IMR-90 (cell line): ENCODE results near the gene PPM1H. TPM values are rescaled to one million over a fixed set of nuclear protein-coding genes. Genes with fewer than 3 reads are reported as not detected.

Experiments
- ATAC-seq: fragments of 200-7000 bp; cut with Tn5 transposase; 2 replicates; pipeline ENCODE4 v1.9.1; 2020; ENCODE audit warnings: low read depth, mild to moderate bottlenecking, moderate library complexity
- BruUV-seq: library from RNA; stranded (reverse); fragments of 400-500 nt; replicated peaks from 2 replicates; lab custom pipeline; 2021; lab: Mats Ljungman, UMichigan
- CTCF ChIA-PET: fragments of 300-600 bp; formaldehyde crosslinking; extraction: SDS; loops from one replicate; lab custom pipeline; 2021; ENCODE audit warnings: antibody characterized with exemption; lab: Yijun Ruan, JAX
- POLR2A ChIA-PET: fragments of 300-600 bp; sonication (Branson Sonifier 250); formaldehyde crosslinking; loops from one replicate; lab custom pipeline; 2022; ENCODE audit warnings: antibody characterized with exemption; ENCODE audit not compliant: unreplicated experiment; lab: Charles Lee
- DNase-seq: peaks from one replicate; pipeline ENCODE4 v3.0.0; 2013
- H2AFZ ChIP-seq: replicated peaks from 2 replicates; pipeline ENCODE3; 2013; ENCODE audit warnings: low read length, mild to moderate bottlenecking; ENCODE audit not compliant: poor library complexity
- H2AK5ac ChIP-seq: 2 replicates; pipeline ENCODE4 v1.6.1; 2013; ENCODE audit warnings: low read depth, low read length, inconsistent platforms
- H2AK9ac ChIP-seq: replicated peaks from 2 replicates; pipeline ENCODE3; 2013; ENCODE audit warnings: mild to moderate bottlenecking, low read depth, low read length, moderate library complexity; ENCODE audit not compliant: poor library complexity
- H2BK120ac ChIP-seq: 2 replicates; pipeline ENCODE4 v1.6.1; 2013; ENCODE audit warnings: low read depth, low read length, inconsistent platforms
- H2BK15ac ChIP-seq: 3 replicates; pipeline ENCODE4 v1.6.1; 2013; ENCODE audit warnings: low read depth, low read length, inconsistent platforms
- H2BK20ac ChIP-seq: 2 replicates; pipeline ENCODE4 v1.6.1; 2013; ENCODE audit warnings: low read depth, mild to moderate bottlenecking, inconsistent platforms, low read length, moderate library complexity
- H2BK5ac ChIP-seq: 2 replicates; pipeline ENCODE4 v1.6.1; 2013; ENCODE audit warnings: mild to moderate bottlenecking, low read depth, low read length, inconsistent platforms; ENCODE audit not compliant: poor library complexity, severe bottlenecking
- H3K14ac ChIP-seq: replicated peaks from 2 replicates; pipeline ENCODE4 v1.6.1; 2013; ENCODE audit warnings: low read depth, low read length, inconsistent platforms
- H3K18ac ChIP-seq: 2 replicates; pipeline ENCODE4 v1.6.1; 2013; ENCODE audit warnings: low read depth, low read length, control low read depth
- H3K23ac ChIP-seq: 2 replicates; pipeline ENCODE4 v1.6.1; 2013; ENCODE audit warnings: low read depth, low read length, inconsistent platforms
- H3K27ac ChIP-seq: 2 replicates; pipeline ENCODE4 v1.5.1; 2013; ENCODE audit warnings: mild to moderate bottlenecking, control low read depth, low read length; ENCODE audit not compliant: insufficient read depth
- H3K27me3 ChIP-seq: 2 replicates; pipeline ENCODE4 v1.6.1; 2013; ENCODE audit warnings: low read length; ENCODE audit not compliant: control insufficient read depth, insufficient read depth
- H3K36me3 ChIP-seq: 2 replicates; pipeline ENCODE4 v1.6.1; 2013; ENCODE audit warnings: low read length, mixed read lengths; ENCODE audit not compliant: control insufficient read depth, insufficient read depth
- H3K4ac ChIP-seq: 2 replicates; pipeline ENCODE4 v1.6.1; 2013; ENCODE audit warnings: low read depth, low read length, inconsistent platforms
- H3K4me1 ChIP-seq: 2 replicates; pipeline ENCODE4 v1.6.1; 2013; ENCODE audit warnings: low read length, mixed read lengths; ENCODE audit not compliant: control insufficient read depth, insufficient read depth
- H3K4me2 ChIP-seq: 2 replicates; pipeline ENCODE4 v1.6.1; 2013; ENCODE audit warnings: low read depth, mild to moderate bottlenecking, control low read depth, low read length, moderate library complexity
- H3K4me3 ChIP-seq: 2 replicates; pipeline ENCODE4 v1.5.1; 2013; ENCODE audit warnings: low read depth, mild to moderate bottlenecking, control low read depth, low read length, moderate library complexity; ENCODE audit not compliant: insufficient read depth
- H3K56ac ChIP-seq: 2 replicates; pipeline ENCODE4 v1.6.1; 2013; ENCODE audit warnings: low read length, inconsistent platforms; ENCODE audit not compliant: insufficient read depth; ENCODE audit errors: extremely low read depth
- H3K79me1 ChIP-seq, 2 experiments: 2 replicates each; pipeline ENCODE4 v1.6.1; 2013; ENCODE audit warnings: low read length in 2 of 2, inconsistent platforms in 1 of 2, low read depth in 1 of 2
- H3K9ac ChIP-seq: 2 replicates; pipeline ENCODE4 v1.6.1; 2013; ENCODE audit warnings: low read depth, low read length, control low read depth
- H3K9me1 ChIP-seq: 2 replicates; pipeline ENCODE4 v1.6.1; 2013; ENCODE audit warnings: low read length, inconsistent platforms; ENCODE audit not compliant: insufficient read depth
- H3K9me3 ChIP-seq: 2 replicates; pipeline ENCODE4 v1.6.1; 2013; ENCODE audit warnings: low read length; ENCODE audit not compliant: control insufficient read depth, insufficient read depth
- H4K20me1 ChIP-seq: 2 replicates; pipeline ENCODE4 v1.6.1; 2013; ENCODE audit warnings: low read length, inconsistent platforms; ENCODE audit not compliant: insufficient read depth
- H4K5ac ChIP-seq: 2 replicates; pipeline ENCODE4 v1.6.1; 2013; ENCODE audit warnings: mild to moderate bottlenecking, low read depth, low read length, control low read depth
- H4K8ac ChIP-seq, 2 experiments: 2 replicates each; pipeline ENCODE4 v1.6.1; 2013; ENCODE audit warnings: low read depth in 2 of 2, low read length in 2 of 2, control low read depth in 1 of 2, inconsistent platforms in 1 of 2
- H4K91ac ChIP-seq: 2 replicates; pipeline ENCODE4 v1.6.1; 2013; ENCODE audit warnings: low read depth, low read length, inconsistent platforms; ENCODE audit not compliant: insufficient read depth
- BHLHE40 ChIP-seq: fragments of 150-350 bp; IDR thresholded peaks from 2 replicates; pipeline ENCODE4 v1.6.1; 2016; ENCODE audit warnings: mild to moderate bottlenecking, low read depth, low read length
- CEBPB ChIP-seq: IDR thresholded peaks from 2 replicates; pipeline ENCODE4 v1.6.1; 2012; ENCODE audit warnings: low read depth, low read length, improper control_type of control experiment
- MAFK ChIP-seq: IDR thresholded peaks from 2 replicates; pipeline ENCODE4 v1.6.1; 2012; ENCODE audit warnings: low read depth, low read length, improper control_type of control experiment
- SMC3 ChIP-seq: fragments of 150-350 bp; IDR thresholded peaks from 2 replicates; pipeline ENCODE4 v1.6.1; 2016; ENCODE audit warnings: low read depth, mild to moderate bottlenecking, antibody characterized with exemption, low read length, moderate library complexity
- WGBS, 2 experiments: methylation state at CpG; one replicate each; pipeline versions ENCODE4 v1.1.5 to v1.1.7; 2013; ENCODE audit warnings: missing lambda C conversion rate in 2 of 2; ENCODE audit not compliant: insufficient read length in 1 of 2; ENCODE audit errors: extremely low coverage in 2 of 2; 5-methylcytosine and 5-hydroxymethylcytosine counted together
- dilution Hi-C: fragments of 300-500 bp; cut with HindIII; formaldehyde crosslinking; loops from one replicate; pipeline ENCODE4 v1.14.3; 2018; ENCODE audit warnings: low sequenced_read_pairs; ENCODE audit not compliant: unreplicated experiment
- in situ Hi-C: fragments of 300-500 bp; cut with MboI; formaldehyde crosslinking; loops from 3 replicates; pipeline ENCODE4 v1.14.3; 2019; ENCODE audit warnings: low sequenced_read_pairs, inconsistent platforms, mixed read lengths
- intact Hi-C: fragments of 100-400 bp; cut with micrococcal nuclease; formaldehyde crosslinking; loops from 2 replicates; pipeline ENCODE4 v1.10.0; 2022
- polyA plus RNA-seq, 3 experiments: library from polyadenylated mRNA; depleted of rRNA; stranded (reverse); fragments of >200 nt; gene quantifications; 2 replicates each; pipeline ENCODE4 v1.2.3, GENCODE V29; 2012; ENCODE audit warnings: low replicate concordance in 1 of 3
- total RNA-seq: library from RNA; depleted of rRNA; stranded (reverse); fragments of >200 nt; gene quantifications from 2 replicates; pipeline ENCODE4 v1.2.3, GENCODE V29; 2012
- TF ChIP-seq, protein P1 (sequence below): fragments of 150-350 bp; IDR thresholded peaks from 2 replicates; pipeline ENCODE4 v1.6.1; 2016; ENCODE audit warnings: low read depth, mild to moderate bottlenecking, low read length, moderate library complexity, borderline replicate concordance

PPM1H gene
- total and polyA plus RNA-seq, 2 of the 4 experiments (the other 2 are of a cell fraction) = 0.14 to 0.18 TPM

GRCh38 chr12:62913380-62913779, 21.6 kb downstream of the PPM1H start:
- Histone ChIP-seq H2AK5ac (no peak overlapping the region), H3K9me3 (no peaks in the 10 kb centered on the region; the same call in 1 of the 2 replicates), H2BK120ac (no peak overlapping the region), H3K9ac (no peak overlapping the region), H3K56ac (no peak overlapping the region), H4K8ac (no peak overlapping the region), H2BK5ac (no peak overlapping the region), H3K36me3 (no peaks in the 10 kb centered on the region), H2BK15ac (no peak overlapping the region), H3K79me1 (no peaks in the 10 kb centered on the region), H4K91ac (no peak overlapping the region), H2AFZ (no peak overlapping the region), H3K9me1 (no peaks in the 10 kb centered on the region; the same call in 1 of the 2 replicates), H3K4me2 (no peak overlapping the region), H3K18ac (no peak overlapping the region), H3K4ac (no peak overlapping the region), H3K4me1 (no peaks in the 10 kb centered on the region), H3K23ac (no peak overlapping the region), H3K27me3 (peaks cover 21% of the 10 kb centered on the region), H4K5ac (no peak overlapping the region), H4K20me1 (no peaks in the 10 kb centered on the region), H3K14ac (no peak overlapping the region), H2AK9ac (no peak overlapping the region), H2BK20ac (no peak overlapping the region), H3K4me3 (no peak overlapping the region), H3K27ac (no peak overlapping the region)
- ATAC-seq (no peak), DNase-seq (no peak)
- TF ChIP-seq SMC3 (no peak), CEBPB (no peak), MAFK (no peak), BHLHE40 (no peak)
- TF ChIP-seq, protein P1, sequence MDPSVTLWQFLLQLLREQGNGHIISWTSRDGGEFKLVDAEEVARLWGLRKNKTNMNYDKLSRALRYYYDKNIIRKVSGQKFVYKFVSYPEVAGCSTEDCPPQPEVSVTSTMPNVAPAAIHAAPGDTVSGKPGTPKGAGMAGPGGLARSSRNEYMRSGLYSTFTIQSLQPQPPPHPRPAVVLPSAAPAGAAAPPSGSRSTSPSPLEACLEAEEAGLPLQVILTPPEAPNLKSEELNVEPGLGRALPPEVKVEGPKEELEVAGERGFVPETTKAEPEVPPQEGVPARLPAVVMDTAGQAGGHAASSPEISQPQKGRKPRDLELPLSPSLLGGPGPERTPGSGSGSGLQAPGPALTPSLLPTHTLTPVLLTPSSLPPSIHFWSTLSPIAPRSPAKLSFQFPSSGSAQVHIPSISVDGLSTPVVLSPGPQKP = no peak
- ChIA-PET POLR2A (no interaction called here), CTCF (no interaction called here)
- in situ Hi-C loops = no loop called here
- dilution Hi-C loops = no loop called here
- WGBS, 2 experiments = 92% methylated on average over 2 of the region's 6 CpGs; no CpG with 5 or more reads in 1 of the 2 experiments
- intact Hi-C loops = no loop called here
- no TSS peak for BruUV-seq
